HG02678 (cell line): ENCODE data around the gene WIPF3.
"Not testable (repeated sequence)": the region's sequence is repeated elsewhere in the genome, so short reads cannot be mapped to it uniquely, and the experiment has no call there.

Source experiments
- ATAC-seq: cut with Tn5 transposase; IDR thresholded peaks from one replicate; pipeline ENCODE4 v1.9.1; 2021; ENCODE audit warnings: mild to moderate bottlenecking, moderate library complexity; ENCODE audit not compliant: unreplicated experiment

Gene WIPF3

GRCh38 chr7:29946428-29947186, 140.3 kb downstream of the WIPF3 start:
- no peak for ATAC-seq

- ATAC-seq, result no peak
These were observed 142.3 kb downstream of the WIPF3 start for GRCh38 chr7:29948587-29948986.

GRCh38 chr7:29950480-29950879, 144.2 kb downstream of the WIPF3 start:
- ATAC-seq, result no peak

DNA sequence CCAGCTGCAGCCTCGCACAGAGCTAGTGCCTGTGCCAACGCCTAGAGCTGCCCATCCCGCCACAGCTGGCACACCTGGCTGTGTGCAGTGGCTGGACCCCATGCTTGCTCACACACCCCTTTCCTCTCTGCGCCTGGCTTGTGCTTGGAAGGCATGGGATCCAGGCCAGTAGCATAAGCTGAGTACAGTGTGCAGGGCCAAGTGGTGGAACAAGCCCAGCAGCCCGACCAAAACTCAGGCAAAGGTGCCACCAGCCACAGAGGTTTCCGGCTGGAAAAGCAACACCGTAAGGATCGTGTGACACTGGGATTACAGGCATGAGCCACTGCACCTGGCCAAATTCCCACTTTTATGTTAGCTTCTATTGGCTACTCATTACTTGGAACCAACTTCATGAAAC, 144.9 kb downstream of the WIPF3 start:
- ATAC-seq, result no peak

DNA sequence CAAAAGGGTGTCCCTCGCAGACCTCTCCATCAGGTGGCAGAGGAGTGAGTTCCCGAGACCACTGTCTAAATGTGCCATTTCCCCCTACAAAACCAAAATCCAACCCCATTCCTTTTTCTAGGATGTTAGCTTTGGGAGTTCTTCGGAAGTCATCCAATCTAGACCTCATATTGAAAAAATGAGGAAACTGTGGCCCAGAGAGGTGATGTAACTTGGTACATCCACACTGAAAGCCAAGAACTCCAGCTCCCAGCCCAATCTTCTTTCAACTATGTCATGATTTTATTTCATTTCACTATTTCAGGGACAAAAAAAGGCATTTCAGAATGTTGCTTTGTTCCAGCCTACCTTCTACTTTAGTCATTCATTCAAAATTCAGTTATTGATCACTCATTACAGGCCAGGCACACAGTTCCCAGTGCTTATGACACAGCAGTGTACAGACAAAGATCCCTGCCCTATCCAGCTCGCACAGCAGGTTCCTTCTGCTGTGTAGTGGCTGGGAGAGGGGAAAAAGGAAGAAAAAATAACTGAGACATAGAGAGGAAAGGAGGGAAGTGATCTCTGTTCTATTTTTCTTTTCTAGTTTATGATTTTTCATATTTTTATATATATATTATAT, 147.5 kb downstream of the WIPF3 start:
- ATAC-seq, result no peak

- ATAC-seq, result no peak
These were observed 148.9 kb downstream of the WIPF3 start for GRCh38 chr7:29955075-29955792.

DNA sequence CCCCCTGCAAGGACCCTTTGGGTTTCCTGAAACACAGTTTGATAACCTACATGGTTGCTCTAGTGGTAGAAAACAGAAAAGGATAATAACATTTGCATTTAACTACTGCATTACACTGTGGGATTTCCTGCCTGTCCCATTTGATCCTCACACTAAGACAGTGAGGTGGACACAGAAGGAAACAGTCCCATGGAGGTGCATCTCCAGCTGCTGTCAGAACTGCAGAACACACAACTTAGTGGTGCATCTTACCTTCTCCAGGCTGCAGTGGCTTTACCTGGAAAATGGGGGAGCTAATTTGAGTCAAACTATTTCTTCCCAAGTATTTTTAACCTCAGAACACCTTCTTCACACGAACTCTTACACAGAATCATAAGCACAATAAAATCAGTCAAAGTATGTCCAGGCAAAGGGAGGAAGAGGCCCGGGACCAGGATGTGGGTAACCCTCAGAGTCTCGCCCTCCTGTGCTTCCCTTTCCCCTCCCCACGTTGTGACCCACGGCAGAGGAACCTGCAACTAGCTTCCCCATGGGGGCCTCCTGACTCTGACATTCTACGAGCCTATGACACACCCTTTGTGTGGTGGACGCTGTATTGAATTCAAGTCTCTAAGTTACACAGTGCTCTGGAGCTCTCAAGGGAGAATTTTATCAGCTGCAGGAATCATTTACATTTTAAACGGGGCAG, 149.6 kb downstream of the WIPF3 start:
- no peak for ATAC-seq

GRCh38 chr7:29956487-29956836, 150.2 kb downstream of the WIPF3 start:
- ATAC-seq, result no peak

DNA sequence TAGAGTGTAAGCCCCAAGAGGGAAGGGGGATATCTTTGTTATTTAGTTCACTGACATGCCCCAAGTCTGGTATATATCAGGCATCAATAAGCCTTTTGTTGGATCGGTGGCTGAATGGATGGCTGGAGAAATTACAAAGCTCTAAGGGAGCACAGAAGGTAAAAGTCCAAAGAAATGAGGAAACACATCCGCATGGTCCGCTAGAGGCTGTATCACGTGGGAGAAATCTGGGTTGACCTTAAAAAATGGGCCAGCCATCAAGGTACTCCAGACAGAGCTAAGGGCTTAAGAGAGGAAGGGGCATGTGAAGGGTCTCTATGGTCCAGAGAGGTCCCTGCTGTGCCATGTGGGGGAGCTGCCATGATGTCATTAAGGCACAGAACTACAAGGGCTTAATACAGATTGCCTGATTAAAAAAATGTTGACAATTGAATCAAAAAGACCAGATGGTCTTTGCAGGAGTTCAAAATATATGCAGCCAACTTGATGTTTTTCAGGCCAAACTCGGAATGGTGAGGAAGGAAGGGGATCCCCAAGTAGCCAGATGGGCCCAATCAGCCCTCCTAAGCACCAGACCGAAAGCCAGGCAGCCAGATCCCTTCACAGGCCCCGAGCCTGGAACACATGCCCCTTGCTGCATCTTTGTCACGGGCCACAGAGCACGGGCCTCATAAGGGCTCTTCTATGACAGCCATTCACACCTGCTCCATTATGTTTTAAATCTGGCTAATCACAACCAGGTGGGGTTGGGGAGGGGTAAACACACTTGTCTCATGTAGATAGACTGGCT, 151.4 kb downstream of the WIPF3 start:
- no peak for ATAC-seq

- ATAC-seq, result no peak
These were observed 152.5 kb downstream of the WIPF3 start for GRCh38 chr7:29958667-29959358.

GRCh38 chr7:29961611-29962010, 155.3 kb downstream of the WIPF3 start:
- not testable (repeated sequence) for ATAC-seq

- no peak for ATAC-seq
These were observed 155.7 kb downstream of the WIPF3 start for GRCh38 chr7:29962035-29962434.

DNA sequence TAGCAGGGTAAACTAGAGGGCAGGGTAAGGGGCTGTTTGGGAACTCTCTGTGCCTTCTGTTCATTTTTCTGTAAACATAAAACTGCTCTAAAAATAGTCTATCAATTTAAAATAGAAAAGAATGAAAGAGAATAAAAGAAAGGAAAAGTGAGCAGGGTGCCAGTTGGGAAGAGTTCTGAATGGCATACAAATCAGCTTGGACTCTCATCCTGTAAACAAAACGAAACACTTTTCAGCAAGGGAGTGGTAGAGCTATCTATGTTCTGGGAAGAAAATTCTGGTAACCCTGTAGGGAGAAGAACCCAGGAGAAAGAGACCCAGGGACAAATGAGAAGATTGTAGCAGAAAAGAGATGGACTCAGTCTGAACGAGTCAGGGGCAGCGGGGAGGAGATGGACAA, 158.7 kb downstream of the WIPF3 start:
- ATAC-seq, result no peak
